Colonic mucosa (tissue), 4 donors: ENCODE measurements around the gene MAPK1. TPM values are rescaled to one million over a fixed set of nuclear protein-coding genes. Genes with fewer than 3 reads are reported as not detected.

ENCODE experiments used
- DNase-seq: peaks from one replicate; pipeline ENCODE4 v3.0.0-alpha.2; 2020
- H3K27ac ChIP-seq: fragments of 200-600 bp; one replicate; pipeline ENCODE4 v1.8.0; 2021
- H3K27me3 ChIP-seq: fragments of 200-600 bp; one replicate; pipeline ENCODE4 v1.8.0; 2021
- H3K36me3 ChIP-seq: fragments of 200-600 bp; one replicate; pipeline ENCODE4 v1.8.0; 2021
- H3K4me1 ChIP-seq: fragments of 200-600 bp; one replicate; pipeline ENCODE4 v1.8.0; 2021; ENCODE audit warnings: mild to moderate bottlenecking
- H3K4me3 ChIP-seq: fragments of 200-600 bp; one replicate; pipeline ENCODE4 v1.8.0; 2021
- H3K9ac ChIP-seq, 2 donors: one replicate each; pipeline ENCODE4 v1.7.0; 2013; ENCODE audit warnings: control low read depth in 2 of 2, low read depth in 2 of 2, low read length in 2 of 2
- H3K9me3 ChIP-seq: fragments of 200-600 bp; one replicate; pipeline ENCODE4 v1.8.0; 2021
- CTCF ChIP-seq: fragments of 200-600 bp; IDR thresholded peaks from one replicate; pipeline ENCODE4 v1.8.0; 2022; ENCODE audit warnings: antibody characterized with exemption, mild to moderate bottlenecking
- intact Hi-C: fragments of 100-400 bp; cut with DNase I; formaldehyde crosslinking; loops from one replicate; pipeline ENCODE4 v1.14.1; 2022
- total RNA-seq, 2 donors: library from RNA; stranded (reverse); fragmentation: NEBNext Ultra II Directional in 1 of 2; extraction: Animal tissue kit (Norgen Biotek cat#: 25700) in 1 of 2; gene quantifications; one replicate each; pipeline ENCODE4 v1.2.1, GENCODE V29; 2021
- donor health status: healthy.
- donor health status: DM: no; HTN: no; CAD: no.
- donor health status: DM: no; HTN: no; CAD: no.

MAPK1 gene
- total RNA-seq, 2 donors from 2014 or later = 140 to 147 TPM

GRCh38 chr22:21764038-21764804, 103.2 kb downstream of the MAPK1 start:
- no peak for TF ChIP-seq CTCF
- no peak overlapping the region for H3K4me3 ChIP-seq
- intact Hi-C loops = no loop called here
- no peak for DNase-seq
- no peaks in the 10 kb centered on the region for H3K4me1 ChIP-seq
- no peak overlapping the region for H3K9ac ChIP-seq
- no peaks in the 10 kb centered on the region for H3K9me3 ChIP-seq
- no peaks in the 10 kb centered on the region for H3K27me3 ChIP-seq
- no peak overlapping the region for H3K27ac ChIP-seq
- H3K36me3 ChIP-seq = peaks cover 4% of the 10 kb centered on the region

- no peak for DNase-seq
- H3K4me1 ChIP-seq = no peaks in the 10 kb centered on the region
- no peak for TF ChIP-seq CTCF
- no peak overlapping the region for H3K4me3 ChIP-seq
- no peak overlapping the region for H3K9ac ChIP-seq
- no peak overlapping the region for H3K27ac ChIP-seq
- H3K27me3 ChIP-seq = no peaks in the 10 kb centered on the region
- intact Hi-C loops = no loop called here
- H3K36me3 ChIP-seq = peaks cover 4% of the 10 kb centered on the region
- no peaks in the 10 kb centered on the region for H3K9me3 ChIP-seq
Observed at GRCh38 chr22:21762712-21763581, 104.5 kb downstream of the MAPK1 start.

GRCh38 chr22:21761994-21762680, 105.3 kb downstream of the MAPK1 start:
- Histone ChIP-seq H3K27me3 (no peaks in the 10 kb centered on the region), H3K9ac (no peak overlapping the region), H3K9me3 (no peaks in the 10 kb centered on the region), H3K4me1 (no peaks in the 10 kb centered on the region), H3K36me3 (peaks cover 4% of the 10 kb centered on the region), H3K27ac (no peak overlapping the region), H3K4me3 (no peak overlapping the region)
- intact Hi-C loops = no loop called here
- no peak for TF ChIP-seq CTCF
- no peak for DNase-seq

GRCh38 chr22:21761086-21761485, 106.4 kb downstream of the MAPK1 start:
- intact Hi-C loops = no loop called here
- Histone ChIP-seq H3K27me3 (no peaks in the 10 kb centered on the region), H3K27ac (no peak overlapping the region), H3K4me1 (no peaks in the 10 kb centered on the region), H3K9me3 (no peaks in the 10 kb centered on the region), H3K9ac (no peak overlapping the region), H3K36me3 (peaks cover 4% of the 10 kb centered on the region), H3K4me3 (no peak overlapping the region)
- no peak for TF ChIP-seq CTCF
- DNase-seq = no peak

- no peaks in the 10 kb centered on the region for H3K9me3 ChIP-seq
- no peak overlapping the region for H3K9ac ChIP-seq
- no peak overlapping the region for H3K4me3 ChIP-seq
- H3K36me3 ChIP-seq = peaks cover 4% of the 10 kb centered on the region
- no peak for DNase-seq
- no peaks in the 10 kb centered on the region for H3K4me1 ChIP-seq
- H3K27me3 ChIP-seq = no peaks in the 10 kb centered on the region
- no peak for TF ChIP-seq CTCF
- intact Hi-C loops = no loop called here
- no peak overlapping the region for H3K27ac ChIP-seq
Observed at GRCh38 chr22:21760640-21761039, 106.8 kb downstream of the MAPK1 start.
